HG03439 (cell line): ENCODE data around the gene COP1.
"Not testable (repeated sequence)": the region's sequence is repeated elsewhere in the genome, so short reads cannot be mapped to it uniquely, and the experiment has no call there.

Experiments
- ATAC-seq: cut with Tn5 transposase; IDR thresholded peaks from one replicate; pipeline ENCODE4 v1.9.1; 2021; ENCODE audit warnings: mild to moderate bottlenecking, moderate library complexity; ENCODE audit not compliant: unreplicated experiment

The COP1 gene

GRCh38 chr1:176049582-176049981, 157.5 kb downstream of the COP1 start:
- no peak for ATAC-seq

DNA sequence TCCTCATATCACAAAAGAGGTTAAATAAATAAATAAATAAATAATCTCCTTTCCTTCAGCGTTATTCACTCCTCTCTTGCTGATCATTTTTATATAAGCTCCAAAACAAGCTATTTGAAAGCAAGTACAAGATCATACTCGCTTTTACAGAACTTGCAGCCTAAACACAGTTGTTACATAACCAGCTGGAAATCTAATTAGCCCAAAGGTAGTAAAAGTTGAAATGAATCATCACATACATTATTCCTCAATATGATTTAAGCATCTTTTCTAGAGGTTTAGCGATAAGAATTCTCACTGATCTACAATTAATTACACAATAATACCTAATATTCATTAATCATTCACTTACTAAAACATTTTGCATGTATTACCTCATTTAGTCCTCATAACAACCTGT, 160.2 kb downstream of the COP1 start:
- no peak for ATAC-seq

- no peak for ATAC-seq
These were observed 163.5 kb downstream of the COP1 start for GRCh38 chr1:176043537-176043936.

DNA sequence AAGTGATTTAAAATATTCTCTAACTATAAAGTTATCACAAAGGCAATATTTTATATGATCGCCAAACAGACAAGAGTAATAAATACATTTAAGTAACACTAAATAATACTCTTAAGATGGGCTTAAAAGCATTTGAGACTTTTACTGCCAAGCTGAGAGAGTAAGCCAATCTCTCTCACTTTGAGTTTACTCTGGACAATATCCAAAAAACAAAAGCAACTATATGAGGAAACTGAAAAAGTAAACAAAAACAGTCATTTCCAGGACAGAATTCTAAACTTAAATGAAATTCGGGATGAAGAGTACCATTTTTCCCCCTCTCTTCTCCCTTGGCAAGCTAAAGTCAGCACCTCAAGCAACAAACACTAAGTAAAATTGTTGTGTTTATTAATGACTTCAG, 173.2 kb downstream of the COP1 start:
- no peak for ATAC-seq

DNA sequence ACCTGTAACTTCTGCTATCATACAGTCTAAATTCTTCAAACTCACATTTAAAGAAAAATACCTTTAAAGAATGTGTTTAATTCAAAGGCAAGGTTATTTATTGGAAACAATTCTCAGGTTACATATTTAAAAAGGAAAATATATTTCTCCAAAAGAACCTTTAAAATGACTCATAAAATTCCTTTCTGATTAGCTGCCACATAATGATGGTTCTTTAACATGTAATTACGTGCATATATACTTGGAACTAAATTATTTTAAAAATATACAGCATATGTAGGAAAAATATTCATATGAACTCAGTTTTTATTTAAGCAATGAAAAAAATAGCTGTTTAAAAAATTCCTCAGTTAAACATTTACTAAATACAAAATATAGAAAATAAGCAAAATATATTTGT, 173.6 kb downstream of the COP1 start:
- no peak for ATAC-seq

GRCh38 chr1:176032040-176032645, 174.9 kb downstream of the COP1 start:
- no peak for ATAC-seq

DNA sequence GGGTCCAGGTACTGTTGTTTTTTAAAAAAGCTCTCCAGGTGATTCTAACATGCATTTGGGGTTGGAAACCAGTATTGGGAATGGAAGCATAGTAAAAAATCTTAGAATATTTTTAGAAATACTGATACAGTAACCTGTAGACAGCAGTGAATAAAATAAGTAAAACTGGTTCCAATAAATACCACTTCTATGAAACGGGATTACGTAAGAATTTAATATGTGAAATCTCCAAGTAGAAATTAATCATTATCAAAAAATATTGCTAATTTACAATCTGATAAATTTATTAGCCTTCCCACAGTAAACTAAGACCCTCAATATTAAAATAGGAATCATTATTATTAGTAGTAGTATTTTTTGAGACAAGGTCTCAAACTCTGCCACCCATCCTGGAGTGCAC, 177.5 kb downstream of the COP1 start:
- ATAC-seq: no peak

- no peak for ATAC-seq
These were observed 177.9 kb downstream of the COP1 start for GRCh38 chr1:176029155-176029554.

DNA sequence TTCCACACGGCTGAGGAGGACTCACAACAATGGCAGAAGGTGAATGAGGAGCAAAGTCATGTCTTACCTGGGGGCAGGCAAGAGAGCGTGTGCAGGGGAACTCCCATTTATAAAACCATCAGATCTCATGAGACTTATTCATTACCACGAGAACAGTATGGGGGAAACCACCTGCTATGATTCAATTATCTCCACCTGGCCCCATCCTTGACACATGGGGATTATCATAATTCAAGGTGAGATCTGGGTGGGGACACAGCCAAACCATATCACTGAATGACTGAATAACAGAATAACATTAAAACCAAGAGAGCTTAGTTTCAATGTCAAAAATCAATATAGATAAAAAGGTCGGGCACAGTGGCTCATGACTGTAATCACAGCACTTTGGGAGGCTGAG, 179.2 kb downstream of the COP1 start:
- not testable (repeated sequence) for ATAC-seq

DNA sequence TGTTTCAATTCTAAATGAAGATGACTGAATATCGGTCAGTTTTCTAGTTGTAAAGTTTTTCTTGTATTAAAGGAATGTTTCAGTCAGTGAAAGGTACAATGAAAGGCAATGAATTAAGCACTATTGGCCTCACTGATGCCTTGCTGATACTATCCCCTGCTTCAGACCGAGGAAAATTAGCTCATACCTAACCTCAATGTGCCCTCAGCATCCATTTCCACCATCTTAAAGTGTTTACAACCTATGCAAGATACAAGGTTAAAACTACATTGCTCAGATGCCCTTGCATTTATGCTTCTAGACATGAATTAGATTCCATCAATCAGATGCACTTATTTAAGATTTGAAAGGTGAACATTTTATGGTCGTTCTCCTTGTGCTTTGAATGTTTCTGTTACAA, 184.5 kb downstream of the COP1 start:
- no peak for ATAC-seq

- ATAC-seq: no peak
These were observed 189.4 kb downstream of the COP1 start for GRCh38 chr1:176017722-176018121.

DNA sequence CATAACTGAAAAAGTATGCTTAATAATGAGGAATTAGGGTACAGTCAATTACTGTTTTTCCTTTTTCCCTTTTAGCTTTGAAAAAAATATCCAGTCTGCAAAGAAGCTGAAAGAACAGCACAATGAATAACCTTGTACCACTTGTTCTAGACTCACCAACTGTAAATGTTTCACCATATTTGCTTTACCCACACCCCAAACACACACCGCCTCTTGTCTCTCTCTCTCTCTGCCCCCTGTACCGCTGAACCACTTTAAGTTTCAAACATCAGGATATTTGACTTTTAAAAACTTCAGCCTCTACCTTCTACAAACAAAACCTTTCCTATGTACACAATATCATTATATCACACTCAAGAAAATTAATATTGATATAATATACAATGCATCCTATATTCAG, 197.1 kb downstream of the COP1 start:
- no peak for ATAC-seq

DNA sequence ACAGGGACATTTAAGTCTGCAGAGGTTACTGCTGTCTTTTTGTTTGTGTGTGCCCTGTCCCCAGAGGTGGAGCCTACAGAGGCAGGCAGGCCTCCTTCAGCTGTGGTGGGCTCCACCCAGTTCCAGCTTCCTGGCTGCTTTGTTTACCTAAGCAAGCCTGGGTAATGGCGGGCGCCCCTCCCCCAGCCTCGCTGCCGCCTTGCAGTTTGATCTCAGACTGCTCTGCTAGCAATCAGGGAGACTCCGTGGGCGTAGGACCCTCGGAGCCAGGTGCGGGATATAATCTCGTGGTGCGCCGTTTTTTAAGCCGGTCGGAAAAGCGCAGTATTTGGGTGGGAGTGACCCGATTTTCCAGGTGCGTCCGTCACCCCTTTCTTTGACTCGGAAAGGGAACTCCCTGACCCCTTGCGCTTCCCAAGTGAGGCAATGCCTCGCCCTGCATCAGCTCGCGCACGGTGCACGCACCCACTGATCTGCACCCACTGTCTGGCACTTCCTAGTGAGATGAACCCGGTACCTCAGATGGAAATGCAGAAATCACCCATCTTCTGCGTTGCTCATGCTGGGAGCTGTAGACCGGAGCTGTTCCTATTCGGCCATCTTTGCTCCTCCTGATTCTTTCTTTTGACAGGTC, 199.2 kb downstream of the COP1 start:
- not testable (repeated sequence) for ATAC-seq

GRCh38 chr1:175994660-175995059, 212.4 kb downstream of the COP1 start:
- not testable (repeated sequence) for ATAC-seq

DNA sequence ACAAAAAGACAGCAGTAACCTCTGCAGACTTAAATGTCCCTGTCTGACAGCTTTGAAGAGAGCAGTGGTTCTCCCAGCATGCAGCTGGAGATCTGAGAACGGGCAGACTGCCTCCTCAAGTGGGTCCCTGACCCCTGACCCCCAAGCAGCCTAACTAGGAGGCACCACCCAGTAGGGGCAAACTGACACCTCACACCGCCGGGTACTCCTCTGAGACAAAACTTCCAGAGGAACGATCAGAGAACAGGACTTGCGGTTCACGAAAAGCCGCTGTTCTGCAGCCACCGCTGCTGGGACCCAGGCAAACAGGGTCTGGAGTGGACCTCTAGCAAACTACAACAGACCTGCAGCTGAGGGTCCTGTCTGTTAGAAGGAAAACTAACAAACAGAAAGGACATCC, 214.3 kb downstream of the COP1 start:
- not testable (repeated sequence) for ATAC-seq

DNA sequence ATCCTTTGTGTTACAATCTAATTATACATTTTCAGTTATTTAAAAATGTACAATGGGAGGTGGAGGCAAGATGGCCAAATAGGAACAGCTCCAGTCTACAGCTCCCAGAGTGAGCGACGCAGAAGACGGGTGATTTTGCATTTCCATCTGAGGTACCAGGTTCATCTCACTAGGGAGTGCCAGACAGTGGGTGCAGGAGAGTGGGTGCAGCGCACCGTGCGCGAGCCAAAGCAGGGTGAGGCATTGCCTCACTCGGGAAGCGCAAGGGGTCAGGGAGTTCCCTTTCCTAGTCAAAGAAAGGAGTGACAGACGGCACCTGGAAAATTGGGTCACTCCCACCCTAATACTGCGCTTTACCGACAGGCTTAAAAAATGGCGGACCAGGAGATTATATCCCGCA, 214.9 kb downstream of the COP1 start:
- not testable (repeated sequence) for ATAC-seq

- no peak for ATAC-seq
These were observed 222.3 kb downstream of the COP1 start for GRCh38 chr1:175984813-175985212.

GRCh38 chr1:175984057-175984812, 222.9 kb downstream of the COP1 start:
- ATAC-seq: no peak

DNA sequence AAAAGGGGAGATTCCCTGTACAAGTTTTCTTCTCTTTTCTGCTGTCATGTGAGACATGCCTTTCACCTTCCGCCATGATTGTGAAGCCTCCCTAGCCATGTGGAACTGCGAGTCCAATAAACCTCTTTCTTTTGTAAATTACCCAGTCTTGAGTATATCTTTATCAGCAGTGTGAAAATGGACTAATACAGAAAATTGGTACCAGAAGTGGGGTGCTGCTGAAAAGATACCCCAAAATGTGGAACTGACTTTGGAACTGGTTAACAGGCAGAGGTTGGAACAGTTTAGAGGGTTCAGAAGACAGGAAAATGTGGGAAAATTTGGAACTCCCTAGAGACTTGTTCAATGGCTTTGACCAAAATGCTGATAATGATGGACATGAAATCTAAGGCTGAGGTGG, 223.7 kb downstream of the COP1 start:
- ATAC-seq: not testable (repeated sequence)

GRCh38 chr1:175981128-175981527, 226.0 kb downstream of the COP1 start:
- ATAC-seq: no peak

DNA sequence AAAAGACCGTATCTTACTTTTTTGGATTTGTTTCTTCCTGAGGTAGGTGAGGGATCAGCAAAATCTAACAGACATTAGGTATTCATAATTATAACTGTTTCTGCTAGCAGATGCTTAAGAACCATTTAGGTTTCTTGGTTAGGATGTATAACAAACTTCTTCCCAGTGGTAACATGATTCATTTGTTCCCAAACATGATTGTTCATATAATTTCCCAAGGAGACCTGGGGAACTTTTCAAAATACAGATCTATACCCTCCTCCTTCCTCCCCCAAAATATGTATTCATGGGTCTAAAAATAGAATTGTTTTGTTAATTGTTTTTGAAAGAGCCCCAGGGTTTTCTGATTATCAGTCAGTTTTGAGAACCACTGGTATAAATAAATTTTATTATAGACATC, 228.2 kb downstream of the COP1 start:
- ATAC-seq: no peak

- ATAC-seq: no peak
These were observed 228.6 kb downstream of the COP1 start for GRCh38 chr1:175978476-175978875.
